Trophoblast cell (in vitro differentiated cells and primary cell): ENCODE results near the gene GSTM4.
A peak's percentile ranks its signal among the peaks of the same experiment; 100 is the strongest.

ENCODE experiments used
- DNase-seq, 2 donors: peaks; one replicate each; pipeline ENCODE4 v3.0.0-alpha.2; 2016
- H2AFZ ChIP-seq: 2 replicates; pipeline ENCODE4 v1.6.1; 2013; ENCODE audit warnings: low read length, moderate library complexity, mild to moderate bottlenecking; ENCODE audit not compliant: insufficient read depth, poor library complexity
- H2AK5ac ChIP-seq: 2 replicates; pipeline ENCODE4 v1.6.1; 2013; ENCODE audit warnings: mild to moderate bottlenecking, low read length
- H2BK120ac ChIP-seq: 2 replicates; pipeline ENCODE4 v1.6.1; 2013; ENCODE audit warnings: low read length, mild to moderate bottlenecking, moderate library complexity; ENCODE audit not compliant: insufficient read depth, poor library complexity
- H2BK12ac ChIP-seq: 2 replicates; pipeline ENCODE4 v1.6.1; 2013; ENCODE audit warnings: mild to moderate bottlenecking, low read length, moderate library complexity
- H2BK5ac ChIP-seq: 2 replicates; pipeline ENCODE4 v1.6.1; 2013; ENCODE audit warnings: low read length, low read depth, moderate library complexity, mild to moderate bottlenecking; ENCODE audit not compliant: poor library complexity
- H3K14ac ChIP-seq: 2 replicates; pipeline ENCODE4 v1.6.1; 2013; ENCODE audit warnings: mild to moderate bottlenecking, low read length
- H3K18ac ChIP-seq: 2 replicates; pipeline ENCODE4 v1.6.1; 2013; ENCODE audit warnings: mild to moderate bottlenecking, low read length
- H3K23ac ChIP-seq: 2 replicates; pipeline ENCODE4 v1.6.1; 2013; ENCODE audit warnings: low read length
- H3K27ac ChIP-seq: 2 replicates; pipeline ENCODE4 v1.5.1; 2013; ENCODE audit warnings: low read depth, mild to moderate bottlenecking, inconsistent platforms, low read length, moderate library complexity
- H3K27me3 ChIP-seq: 2 replicates; pipeline ENCODE4 v1.6.1; 2013; ENCODE audit warnings: inconsistent platforms, mild to moderate bottlenecking, low read length, moderate library complexity; ENCODE audit not compliant: insufficient read depth
- H3K36me3 ChIP-seq, 2 experiments: 1 replicate in 1 of 2; 2 replicates in 1 of 2; pipeline ENCODE4 v1.6.1; 2013; ENCODE audit warnings: low read length in 2 of 2, mild to moderate bottlenecking in 2 of 2, moderate library complexity in 1 of 2; ENCODE audit not compliant: insufficient read depth in 2 of 2, control insufficient read depth in 1 of 2
- H3K4ac ChIP-seq: 2 replicates; pipeline ENCODE4 v1.6.1; 2013; ENCODE audit warnings: low read depth, mild to moderate bottlenecking, low read length, moderate library complexity
- H3K4me1 ChIP-seq, 2 experiments: 1 replicate in 1 of 2; 2 replicates in 1 of 2; pipeline ENCODE4 v1.6.1; 2013; ENCODE audit warnings: low read length in 2 of 2, mild to moderate bottlenecking in 2 of 2, moderate library complexity in 1 of 2; ENCODE audit not compliant: insufficient read depth in 2 of 2, control insufficient read depth in 1 of 2
- H3K4me2 ChIP-seq: 2 replicates; pipeline ENCODE4 v1.6.1; 2013; ENCODE audit warnings: inconsistent platforms, mild to moderate bottlenecking, low read length, moderate library complexity
- H3K4me3 ChIP-seq: 2 replicates; pipeline ENCODE4 v1.5.1; 2013; ENCODE audit warnings: mild to moderate bottlenecking, low read depth, low read length, inconsistent platforms
- H3K79me1 ChIP-seq: one replicate; pipeline ENCODE4 v1.6.1; 2013; ENCODE audit warnings: low read length
- H3K79me2 ChIP-seq: 2 replicates; pipeline ENCODE4 v1.6.1; 2013; ENCODE audit warnings: low read length, mild to moderate bottlenecking; ENCODE audit not compliant: control insufficient read depth, insufficient read depth, poor library complexity
- H3K9ac ChIP-seq: 2 replicates; pipeline ENCODE4 v1.6.1; 2013; ENCODE audit warnings: mild to moderate bottlenecking, low read length
- H3K9me3 ChIP-seq: 2 replicates; pipeline ENCODE4 v1.6.1; 2013; ENCODE audit warnings: low read depth, mild to moderate bottlenecking, control low read depth, inconsistent platforms, low read length; ENCODE audit not compliant: insufficient read depth
- H4K12ac ChIP-seq: 2 replicates; pipeline ENCODE4 v1.6.1; 2013; ENCODE audit warnings: low read depth, mild to moderate bottlenecking, low read length, moderate library complexity
- H4K8ac ChIP-seq: 2 replicates; pipeline ENCODE4 v1.6.1; 2013; ENCODE audit warnings: low read depth, mild to moderate bottlenecking, low read length, moderate library complexity
- H4K91ac ChIP-seq: one replicate; pipeline ENCODE4 v1.6.1; 2013; ENCODE audit warnings: low read depth, mild to moderate bottlenecking, low read length, moderate library complexity
- WGBS: extraction: QIAGEN DNeasy Blood & Tissue Kit; methylation state at CpG from one replicate; pipeline ENCODE4 v1.1.7; 2013; ENCODE audit warnings: missing lambda C conversion rate; ENCODE audit not compliant: insufficient read length, insufficient coverage; ENCODE audit errors: extremely low coverage; 5-methylcytosine and 5-hydroxymethylcytosine counted together

The GSTM4 gene

DNA sequence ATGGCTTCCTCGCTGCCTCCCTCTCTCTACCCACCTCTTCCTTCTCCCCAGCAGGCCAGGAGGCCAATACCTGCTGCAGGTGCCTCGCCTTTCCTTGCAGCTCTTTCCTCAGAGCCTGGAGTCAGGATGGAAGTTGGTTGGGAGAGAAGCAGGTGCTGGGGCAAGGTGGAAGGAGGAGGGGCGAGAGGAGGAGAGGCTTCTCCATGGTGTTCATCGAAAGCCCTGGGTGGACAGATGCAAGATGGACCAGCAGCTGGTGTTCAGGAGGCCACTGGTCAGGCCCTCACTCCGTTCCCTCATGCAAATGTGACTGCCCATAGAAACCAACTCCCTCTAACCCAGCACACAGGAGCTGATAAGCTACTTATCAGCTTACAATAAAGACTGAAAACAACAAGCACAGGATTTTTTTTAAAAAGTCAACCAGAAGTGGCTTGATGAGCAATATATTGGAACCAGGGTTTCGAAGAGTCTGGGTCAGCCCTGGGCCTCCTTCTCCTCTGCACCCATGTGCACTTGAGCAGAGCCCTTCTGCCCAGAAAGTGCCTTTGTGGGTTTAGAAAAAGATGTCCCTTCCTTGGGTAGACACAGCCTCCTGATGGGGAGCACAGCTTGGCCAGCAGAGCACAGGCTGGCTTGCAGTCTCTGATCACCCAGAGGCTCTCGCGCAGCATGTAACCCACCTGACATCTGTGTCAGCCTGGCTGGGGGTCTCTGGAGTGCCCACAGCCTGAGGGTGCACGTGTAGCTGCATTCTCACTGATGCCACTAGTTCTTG is 16.6 kb upstream of the GSTM4 start:
- Histone ChIP-seq H3K27me3 (no peaks in the 10 kb centered on the region), H2BK120ac (no peak overlapping the region), H3K4me2 (no peak overlapping the region), H3K4me1 (peaks cover 6 to 14% of the 10 kb centered on the region in 2 experiments), H3K36me3 (no peaks in the 10 kb centered on the region), H4K8ac (no peak overlapping the region), H4K12ac (no peak overlapping the region), H2AK5ac (no peak overlapping the region), H3K4ac (no peak overlapping the region), H4K91ac (no peak overlapping the region), H3K27ac (no peak overlapping the region), H3K79me1 (peaks cover 3% of the 10 kb centered on the region), H3K23ac (no peak overlapping the region), H3K14ac (no peak overlapping the region), H2AFZ (no peak overlapping the region), H3K9me3 (no peaks in the 10 kb centered on the region), H2BK5ac (no peak overlapping the region), H3K79me2 (no peaks in the 10 kb centered on the region), H3K18ac (no peak overlapping the region), H3K4me3 (no peak overlapping the region), H3K9ac (no peak overlapping the region), H2BK12ac (no peak overlapping the region)
- no CpG with 5 or more reads among the region's 9 CpGs for WGBS
- DNase-seq = no peak

DNA sequence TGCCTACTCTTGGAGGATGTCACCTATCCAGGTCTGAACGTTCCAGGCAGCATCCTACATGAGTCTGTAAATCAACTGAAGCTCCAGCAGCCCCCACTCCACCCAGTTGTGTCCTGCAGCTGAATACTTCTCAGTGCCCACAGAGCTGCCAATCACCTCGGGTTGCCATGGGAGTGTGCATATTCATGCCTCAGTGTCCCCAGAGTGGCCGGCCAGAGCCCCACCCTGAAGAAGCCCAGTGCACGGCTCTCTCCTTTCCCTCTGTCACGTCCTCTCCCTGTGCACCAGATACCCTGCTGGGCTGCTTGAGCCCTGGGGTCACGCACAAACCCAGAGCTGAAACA is 16.1 kb upstream of the GSTM4 start:
- H2AFZ ChIP-seq = no peak overlapping the region
- H2BK5ac ChIP-seq = no peak overlapping the region
- H3K9ac ChIP-seq = no peak overlapping the region
- H3K18ac ChIP-seq = no peak overlapping the region
- no peak overlapping the region for H4K12ac ChIP-seq
- no peak overlapping the region for H4K91ac ChIP-seq
- H2AK5ac ChIP-seq = no peak overlapping the region
- no peak overlapping the region for H4K8ac ChIP-seq
- no peak overlapping the region for H3K4ac ChIP-seq
- H3K9me3 ChIP-seq = no peaks in the 10 kb centered on the region
- H2BK120ac ChIP-seq = no peak overlapping the region
- H3K79me1 ChIP-seq = peaks cover 3% of the 10 kb centered on the region
- no peak overlapping the region for H3K14ac ChIP-seq
- H3K23ac ChIP-seq = no peak overlapping the region
- H3K4me3 ChIP-seq = no peak overlapping the region
- H3K27me3 ChIP-seq = no peaks in the 10 kb centered on the region
- no peak for DNase-seq
- H3K79me2 ChIP-seq = no peaks in the 10 kb centered on the region
- no CpG with 5 or more reads among the region's 6 CpGs for WGBS
- no peak overlapping the region for H2BK12ac ChIP-seq
- no peak overlapping the region for H3K27ac ChIP-seq
- H3K36me3 ChIP-seq = no peaks in the 10 kb centered on the region
- H3K4me2 ChIP-seq = no peak overlapping the region
- peaks cover 6 to 16% of the 10 kb centered on the region in 2 experiments for H3K4me1 ChIP-seq

DNA sequence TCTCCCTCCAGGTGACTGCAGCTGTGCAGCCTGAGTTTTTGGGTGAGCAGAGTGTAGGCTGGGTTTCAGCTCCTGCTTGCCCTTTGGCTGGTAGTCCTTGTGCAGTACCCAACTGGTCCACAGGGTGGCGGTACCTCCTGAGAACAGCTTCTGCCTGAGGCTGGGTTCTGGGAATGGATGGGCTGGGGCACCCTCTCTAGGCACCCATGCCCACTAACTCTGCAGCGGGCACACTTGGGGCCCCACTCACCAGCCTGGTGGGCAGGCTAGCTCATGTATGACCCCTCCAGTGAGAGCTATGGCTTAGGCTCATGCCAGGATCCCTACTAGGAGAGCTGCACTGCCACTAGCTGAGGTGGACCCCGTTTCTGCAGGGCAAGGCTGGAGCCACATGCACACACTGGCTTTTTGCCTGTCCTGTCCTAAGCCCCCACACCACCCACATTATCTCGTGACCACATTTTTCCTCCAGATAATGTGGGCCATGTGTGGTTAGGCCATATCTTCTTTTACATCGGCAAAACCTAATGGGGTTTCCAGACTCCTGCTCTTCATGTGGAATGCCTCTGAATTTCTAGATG is 15.5 kb upstream of the GSTM4 start:
- Histone ChIP-seq H3K23ac (no peak overlapping the region), H3K4me2 (no peak overlapping the region), H3K4me3 (no peak overlapping the region), H3K14ac (no peak overlapping the region), H3K18ac (no peak overlapping the region), H4K12ac (no peak overlapping the region), H3K27me3 (no peaks in the 10 kb centered on the region), H2BK12ac (no peak overlapping the region), H2AFZ (no peak overlapping the region), H3K27ac (no peak overlapping the region), H2AK5ac (no peak overlapping the region), H3K9me3 (no peaks in the 10 kb centered on the region), H3K4me1 (peaks cover 6 to 17% of the 10 kb centered on the region in 2 experiments), H4K91ac (no peak overlapping the region), H2BK5ac (no peak overlapping the region), H3K79me2 (no peaks in the 10 kb centered on the region), H2BK120ac (no peak overlapping the region), H3K4ac (no peak overlapping the region), H3K79me1 (peaks cover 3% of the 10 kb centered on the region), H3K36me3 (no peaks in the 10 kb centered on the region), H4K8ac (no peak overlapping the region), H3K9ac (no peak overlapping the region)
- no CpG with 5 or more reads among the region's 5 CpGs for WGBS
- DNase-seq = peak; percentile 60 to 89

DNA sequence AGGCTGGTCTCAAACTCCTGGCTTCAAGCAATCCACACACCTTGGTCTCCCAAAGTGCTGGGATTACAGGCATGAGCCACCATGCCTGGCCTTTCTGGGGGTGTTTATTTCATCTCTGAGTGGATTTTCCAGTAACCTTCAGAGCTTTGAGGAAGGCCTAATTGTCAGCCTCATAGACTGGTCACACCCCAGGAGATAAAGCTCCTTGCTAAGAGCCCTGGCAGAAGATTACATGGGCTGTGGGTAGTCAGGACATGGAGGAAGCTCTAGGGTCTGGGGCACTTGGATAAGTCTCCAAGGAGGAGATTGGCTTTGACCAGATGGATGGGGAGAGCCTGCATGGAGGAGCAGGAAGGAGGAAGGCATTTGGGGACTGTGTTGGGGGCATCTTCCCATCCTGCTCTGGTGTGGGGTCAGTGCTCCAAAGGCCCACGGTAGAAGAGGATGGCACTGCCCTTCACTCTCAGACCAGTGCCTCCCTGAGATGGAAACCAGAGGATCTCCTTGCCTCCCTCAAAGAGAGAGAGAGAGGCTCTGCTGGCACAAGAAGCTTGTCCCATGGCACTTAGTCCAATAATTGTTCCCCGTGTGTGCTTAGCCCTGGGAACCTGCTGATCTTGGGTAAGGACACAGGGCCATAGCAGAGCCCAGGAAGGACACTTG is 14.7 kb upstream of the GSTM4 start:
- H4K91ac ChIP-seq = no peak overlapping the region
- no peak overlapping the region for H2AK5ac ChIP-seq
- no peak overlapping the region for H2BK12ac ChIP-seq
- no peak overlapping the region for H3K4ac ChIP-seq
- H4K12ac ChIP-seq = no peak overlapping the region
- no peak overlapping the region for H3K4me3 ChIP-seq
- no CpG with 5 or more reads among the region's 2 CpGs for WGBS
- H2BK5ac ChIP-seq = no peak overlapping the region
- no peak overlapping the region for H3K4me2 ChIP-seq
- peaks cover 3% of the 10 kb centered on the region for H3K79me1 ChIP-seq
- H3K14ac ChIP-seq = no peak overlapping the region
- peaks cover 3 to 12% of the 10 kb centered on the region in 2 experiments for H3K4me1 ChIP-seq
- no peak overlapping the region for H3K27ac ChIP-seq
- DNase-seq = no peak
- no peak overlapping the region for H2AFZ ChIP-seq
- H4K8ac ChIP-seq = no peak overlapping the region
- no peaks in the 10 kb centered on the region for H3K79me2 ChIP-seq
- no peaks in the 10 kb centered on the region for H3K9me3 ChIP-seq
- H3K23ac ChIP-seq = no peak overlapping the region
- no peak overlapping the region for H3K18ac ChIP-seq
- H3K27me3 ChIP-seq = no peaks in the 10 kb centered on the region
- no peaks in the 10 kb centered on the region for H3K36me3 ChIP-seq
- no peak overlapping the region for H3K9ac ChIP-seq
- no peak overlapping the region for H2BK120ac ChIP-seq
